B cell (primary cell): Measurements from ENCODE around the gene HSPE1. TPM values are rescaled to one million over a fixed set of nuclear protein-coding genes. Genes with fewer than 3 reads are reported as not detected.

Source experiments
- ATAC-seq: fragments of 200-7000 bp; cut with Tn5 transposase; one replicate; pipeline ENCODE4 v1.10.0; 2021; ENCODE audit warnings: low read depth, mild to moderate bottlenecking, moderate number of reproducible peaks, moderate library complexity
- CTCF ChIA-PET: fragments of 350-600 bp; sonication (Branson Sonifier 250); formaldehyde crosslinking; loops from one replicate; lab custom pipeline; 2021; ENCODE audit warnings: antibody characterized with exemption, inconsistent platforms; lab: Charles Lee
- POLR2A ChIA-PET: fragments of 350-600 bp; sonication (Branson Sonifier 250); formaldehyde crosslinking; loops from one replicate; lab custom pipeline; 2021; ENCODE audit warnings: antibody characterized with exemption; lab: Charles Lee
- DNase-seq: peaks from one replicate; pipeline ENCODE4 v3.0.0; 2013
- H2AFZ ChIP-seq: 2 replicates; pipeline ENCODE4 v1.6.1; 2012; ENCODE audit warnings: mild to moderate bottlenecking, low read depth, low read length; ENCODE audit not compliant: insufficient read depth, poor library complexity, severe bottlenecking
- H3K27ac ChIP-seq, 2 donors: 1 replicate in 1 of 2; 2 replicates in 1 of 2; pipeline ENCODE4 v1.5.1; 2012 to 2013; ENCODE audit warnings: low read length in 2 of 2, mild to moderate bottlenecking in 2 of 2, moderate library complexity in 1 of 2
- H3K27me3 ChIP-seq, 4 experiments: fragments of 200-600 bp in 1 of 4; sonication (generic) in 1 of 4; replicated peaks in 1 of 4; 1 replicate in 2 of 4; 2 replicates in 2 of 4; pipeline versions ENCODE4 v1.6.1 to v1.7.0; 2013 to 2016; ENCODE audit warnings: low read length in 3 of 4, mild to moderate bottlenecking in 2 of 4, mixed read lengths in 1 of 4, moderate library complexity in 1 of 4; ENCODE audit not compliant: insufficient read depth in 4 of 4, control insufficient read depth in 3 of 4; ENCODE audit errors: control extremely low read depth in 1 of 4
- H3K36me3 ChIP-seq, 2 experiments: replicated peaks in 1 of 2; 1 replicate in 1 of 2; 2 replicates in 1 of 2; pipeline versions ENCODE4 v1.6.1 to v1.7.1; 2013; ENCODE audit warnings: low read length in 1 of 2; ENCODE audit not compliant: insufficient read depth in 2 of 2, control insufficient read depth in 1 of 2; ENCODE audit errors: control extremely low read depth in 1 of 2, extremely low read depth in 1 of 2
- H3K4me1 ChIP-seq, 2 donors: fragments of 200-600 bp in 1 of 2; sonication (generic) in 1 of 2; 1 replicate in 1 of 2; 2 replicates in 1 of 2; pipeline versions ENCODE4 v1.5.1 to v1.6.1; 2013 to 2017; ENCODE audit warnings: low read length in 2 of 2; ENCODE audit not compliant: control insufficient read depth in 2 of 2, insufficient read depth in 2 of 2
- H3K4me2 ChIP-seq: replicated peaks from 2 replicates; pipeline ENCODE3; 2012; ENCODE audit warnings: mild to moderate bottlenecking, low read depth, low read length; ENCODE audit not compliant: poor library complexity, severe bottlenecking
- H3K4me3 ChIP-seq, 5 experiments: fragments of 200-600 bp in 1 of 5; sonication (generic) in 1 of 5; 1 replicate in 3 of 5; 2 replicates in 2 of 5; pipeline versions ENCODE4 v1.5.1 to v1.7.0; 2011 to 2016; ENCODE audit warnings: low read length in 4 of 5, mild to moderate bottlenecking in 4 of 5, low read depth in 2 of 5, control low read depth in 1 of 5, moderate library complexity in 1 of 5; ENCODE audit not compliant: insufficient read depth in 1 of 5; ENCODE audit errors: control extremely low read depth in 1 of 5, extremely low read depth in 1 of 5
- H3K79me2 ChIP-seq: fragments of 200-600 bp; sonication (generic); one replicate; pipeline ENCODE4 v1.6.0; 2016; ENCODE audit warnings: low read length; ENCODE audit not compliant: control insufficient read depth, insufficient read depth
- H3K9ac ChIP-seq: fragments of 200-600 bp; sonication (generic); 2 replicates; pipeline ENCODE4 v1.6.1; 2017; ENCODE audit warnings: mild to moderate bottlenecking, low read length, moderate library complexity
- H3K9me3 ChIP-seq, 3 donors: one replicate each; pipeline versions ENCODE4 v1.6.1 to v1.7.1; 2013; ENCODE audit warnings: low read length in 2 of 3; ENCODE audit not compliant: control insufficient read depth in 2 of 3, insufficient read depth in 1 of 3; ENCODE audit errors: control extremely low read depth in 1 of 3
- H4K20me1 ChIP-seq: 2 replicates; pipeline ENCODE4 v1.6.0; 2012; ENCODE audit warnings: mild to moderate bottlenecking, low read length; ENCODE audit not compliant: insufficient read depth, control insufficient read depth, poor library complexity, severe bottlenecking
- H3K27ac Mint-ChIP-seq: one replicate; pipeline ENCODE4 v1.8.0; 2021; ENCODE audit warnings: mixed read lengths
- H3K27me3 Mint-ChIP-seq: one replicate; pipeline ENCODE4 v1.8.0; 2021; ENCODE audit warnings: mixed read lengths
- H3K4me1 Mint-ChIP-seq: one replicate; pipeline ENCODE4 v1.8.0; 2021; ENCODE audit warnings: mixed read lengths
- H3K4me3 Mint-ChIP-seq: one replicate; pipeline ENCODE4 v1.8.0; 2021; ENCODE audit warnings: mixed read lengths
- H3K9me3 Mint-ChIP-seq: one replicate; pipeline ENCODE4 v1.8.0; 2022; ENCODE audit warnings: mixed read lengths; ENCODE audit not compliant: insufficient read depth
- CTCF ChIP-seq: fragments of 200-600 bp; IDR thresholded peaks from one replicate; pipeline ENCODE4 v1.8.0; 2022; ENCODE audit warnings: antibody characterized with exemption, mild to moderate bottlenecking
- EZH2 ChIP-seq: IDR thresholded peaks from 2 replicates; pipeline ENCODE4 v1.6.1; 2012; ENCODE audit warnings: borderline replicate concordance, low read depth, mild to moderate bottlenecking, moderate library complexity, low read length; ENCODE audit not compliant: insufficient read depth, poor library complexity, severe bottlenecking
- WGBS: methylation state at CpG from one replicate; pipeline ENCODE4 v1.1.5; 2013; ENCODE audit warnings: missing lambda C conversion rate; ENCODE audit not compliant: insufficient coverage; 5-methylcytosine and 5-hydroxymethylcytosine counted together
- intact Hi-C: fragments of 100-400 bp; cut with micrococcal nuclease; formaldehyde crosslinking; loops from one replicate; pipeline ENCODE4 v1.10.0; 2022
- polyA plus RNA-seq: library from polyadenylated mRNA; depleted of rRNA; stranded (reverse); fragments of >200 nt; gene quantifications from 2 replicates; pipeline ENCODE4 v1.2.3, GENCODE V29; 2012
- total RNA-seq, 2 donors: library from RNA; stranded (reverse); fragments of 120-200 nt in 1 of 2; gene quantifications; 1 replicate in 1 of 2; 2 replicates in 1 of 2; pipeline versions ENCODE4 v1.2.3 to v1.2.4, GENCODE V29; 2013 to 2022

HSPE1 gene
- total and polyA plus RNA-seq, 2 donors (not counting 1 experiment from before 2014, with no cell fraction given), result 46.2 to 49.8 TPM

GRCh38 chr2:197486175-197486574, 14.0 kb upstream of the HSPE1 start:
- Histone ChIP-seq H3K4me1 (no peaks in the 10 kb centered on the region), H3K4me2 (no peak overlapping the region), H3K4me3 (no peak overlapping the region), H4K20me1 (no peaks in the 10 kb centered on the region), H2AFZ (no peak overlapping the region), H3K9ac (no peak overlapping the region), H3K9me3 (peaks cover 0 to 20% (median 10%) of the 10 kb centered on the region in 3 donors), H3K36me3 (peaks cover 1 to 56% of the 10 kb centered on the region in 2 experiments), H3K79me2 (no peaks in the 10 kb centered on the region), H3K27ac (no peak overlapping the region), H3K27me3 (no peaks in the 10 kb centered on the region)
- Mint-ChIP-seq H3K4me3 (no peak overlapping the region), H3K27me3 (no peaks in the 10 kb centered on the region), H3K27ac (no peak overlapping the region), H3K9me3 (no peaks in the 10 kb centered on the region), H3K4me1 (no peaks in the 10 kb centered on the region)
- TF ChIP-seq EZH2 (no peak), CTCF (no peak)
- CTCF ChIA-PET, result no interaction called here
- ATAC-seq, result no peak
- POLR2A ChIA-PET, result no interaction called here
- no peak for DNase-seq
- intact Hi-C loops, result no loop called here
- WGBS, result no CpG with 5 or more reads among the region's 2 CpGs

- no peak overlapping the region for H3K27ac ChIP-seq
- intact Hi-C loops, result no loop called here
- ATAC-seq (no peak), DNase-seq (no peak)
- CTCF ChIA-PET, result no interaction called here
- no peak for TF ChIP-seq CTCF
- TF ChIP-seq EZH2, result no peak
- no peak overlapping the region for H3K9ac ChIP-seq
- Mint-ChIP-seq H3K9me3 (no peaks in the 10 kb centered on the region), H3K27me3 (no peaks in the 10 kb centered on the region), H3K27ac (no peak overlapping the region), H3K4me3 (no peak overlapping the region), H3K4me1 (no peaks in the 10 kb centered on the region)
- peaks cover 2% of the 10 kb centered on the region for H3K79me2 ChIP-seq
- no peaks in the 10 kb centered on the region for H3K4me1 ChIP-seq
- 100% methylated on average over 4 of the region's 4 CpGs for WGBS
- H3K27me3 ChIP-seq, result no peaks in the 10 kb centered on the region
- H3K36me3 ChIP-seq, result peaks cover 4 to 68% of the 10 kb centered on the region in 2 experiments
- H4K20me1 ChIP-seq, result no peaks in the 10 kb centered on the region
- no peak overlapping the region for H2AFZ ChIP-seq
- H3K4me3 ChIP-seq, result no peak overlapping the region
- peaks cover 0 to 17% (median 10%) of the 10 kb centered on the region in 3 donors for H3K9me3 ChIP-seq
- no peak overlapping the region for H3K4me2 ChIP-seq
- POLR2A ChIA-PET, result no interaction called here
Measured at GRCh38 chr2:197487385-197487784, 12.8 kb upstream of the HSPE1 start.
